Aortic smooth muscle cell (primary cell): ENCODE results near the gene RAPH1. TPM values are rescaled to one million over a fixed set of nuclear protein-coding genes. Genes with fewer than 3 reads are reported as not detected.

ENCODE experiments used
- total RNA-seq: library from RNA; depleted of rRNA; stranded (reverse); fragments of >200 nt; gene quantifications from 2 replicates; pipeline ENCODE4 v1.2.3, GENCODE V29; 2014

The RAPH1 gene
- total RNA-seq: 15.9 and 19.4 TPM in 2 replicates

GRCh38 chr2:203535078-203535783 lies at the start of gene RAPH1:
Gene RAPH1, minus strand, starts transcription at chr2:203535301. Its CDS starts 39,948 bp downstream, at chr2:203495353.

Other genes starting within 250 kb of the RAPH1 start
- gene ABI2, start 206.9 kb downstream of the RAPH1 start, total RNA-seq: 30.0 and 30.1 TPM in 2 replicates
- under 0.01 TPM in 1 of 2 replicates, not detected in the other for gene CD28, start 171.3 kb upstream of the RAPH1 start, total RNA-seq